HG02759 (cell line): ENCODE results near the gene OTOS.

ENCODE experiments used
- ATAC-seq: cut with Tn5 transposase; IDR thresholded peaks from one replicate; pipeline ENCODE4 v1.9.1; 2021; ENCODE audit warnings: mild to moderate bottlenecking, moderate library complexity; ENCODE audit not compliant: unreplicated experiment

OTOS gene

GRCh38 chr2:240168041-240168440 lies 27.6 kb upstream of the OTOS start:
- no peak for ATAC-seq

- no peak for ATAC-seq
Measured at GRCh38 chr2:240167588-240167880, 27.1 kb upstream of the OTOS start.

- ATAC-seq, result no peak
Measured at GRCh38 chr2:240166761-240167587, 26.5 kb upstream of the OTOS start.

- no peak for ATAC-seq
Measured at GRCh38 chr2:240166191-240166590, 25.7 kb upstream of the OTOS start.

- ATAC-seq, result no peak
Measured at GRCh38 chr2:240165661-240166060, 25.2 kb upstream of the OTOS start.

- ATAC-seq, result no peak
Measured at GRCh38 chr2:240165034-240165433, 24.6 kb upstream of the OTOS start.

- no peak for ATAC-seq
Measured at GRCh38 chr2:240164586-240164985, 24.1 kb upstream of the OTOS start.

GRCh38 chr2:240163844-240164574 lies 23.6 kb upstream of the OTOS start:
- no peak for ATAC-seq

GRCh38 chr2:240162939-240163714 lies 22.7 kb upstream of the OTOS start:
- ATAC-seq, result no peak

GRCh38 chr2:240162531-240162930 lies 22.1 kb upstream of the OTOS start:
- ATAC-seq, result no peak

- no peak for ATAC-seq
Measured at GRCh38 chr2:240162032-240162431, 21.6 kb upstream of the OTOS start.

GRCh38 chr2:240161087-240161750 lies 20.8 kb upstream of the OTOS start:
- ATAC-seq, result no peak

- no peak for ATAC-seq
Measured at GRCh38 chr2:240160291-240161086, 20.0 kb upstream of the OTOS start.

GRCh38 chr2:240159251-240159839 lies 18.9 kb upstream of the OTOS start:
- no peak for ATAC-seq

GRCh38 chr2:240157147-240157470 lies 16.7 kb upstream of the OTOS start:
- no peak for ATAC-seq

- ATAC-seq, result no peak
Measured at GRCh38 chr2:240156435-240157146, 16.1 kb upstream of the OTOS start.

GRCh38 chr2:240155745-240156390 lies 15.4 kb upstream of the OTOS start:
- no peak for ATAC-seq

GRCh38 chr2:240155048-240155744 lies 14.7 kb upstream of the OTOS start:
- no peak for ATAC-seq
